ENCODE results near the gene SLFNL1.
A peak's percentile ranks its signal among the peaks of the same experiment; 100 is the strongest.

SLFNL1 gene

DNA sequence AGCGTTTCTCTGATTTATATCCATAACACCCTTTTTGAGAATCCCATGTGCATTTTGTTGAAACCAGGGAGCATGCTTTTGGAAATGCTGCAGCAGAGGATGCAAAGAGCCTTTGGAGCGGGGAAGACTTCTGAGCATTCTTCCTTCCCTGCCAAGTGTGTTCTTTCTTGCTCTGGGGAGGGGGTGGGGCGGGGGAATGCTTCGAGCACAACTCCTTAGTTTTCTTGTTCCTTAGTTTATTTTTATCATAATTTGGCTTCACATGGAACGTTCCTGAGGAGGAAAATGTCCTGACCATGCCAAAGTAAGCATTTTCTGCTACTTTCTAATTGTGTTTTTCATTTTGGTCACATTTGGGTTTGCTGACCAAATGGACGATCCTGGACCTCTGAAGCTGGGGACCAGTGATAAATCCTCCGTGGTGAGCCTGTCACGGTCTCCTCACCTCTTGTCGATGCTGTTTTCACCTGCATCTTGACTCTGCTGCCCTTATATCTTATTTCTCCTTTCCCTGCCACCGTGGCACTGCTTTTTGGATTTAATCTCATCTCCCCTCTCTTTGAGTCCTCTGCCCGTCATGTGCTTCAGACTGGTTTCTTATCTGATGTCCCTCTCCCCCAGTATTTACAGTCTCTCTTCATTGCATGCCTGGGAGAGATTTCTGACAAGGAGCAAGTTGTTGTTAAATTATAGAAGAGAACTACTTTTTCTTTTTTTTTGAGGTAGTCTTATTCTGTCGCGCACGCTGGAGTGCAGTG, 39.7 kb downstream of the SLFNL1 start:
- H3K4me3 ChIP-seq (ENCODE audit: control insufficient read depth, low read depth, low read length), result no peak overlapping the region
- DNase-seq (ENCODE audit: low read depth), result no peak
- TF ChIP-seq, protein P1, sequence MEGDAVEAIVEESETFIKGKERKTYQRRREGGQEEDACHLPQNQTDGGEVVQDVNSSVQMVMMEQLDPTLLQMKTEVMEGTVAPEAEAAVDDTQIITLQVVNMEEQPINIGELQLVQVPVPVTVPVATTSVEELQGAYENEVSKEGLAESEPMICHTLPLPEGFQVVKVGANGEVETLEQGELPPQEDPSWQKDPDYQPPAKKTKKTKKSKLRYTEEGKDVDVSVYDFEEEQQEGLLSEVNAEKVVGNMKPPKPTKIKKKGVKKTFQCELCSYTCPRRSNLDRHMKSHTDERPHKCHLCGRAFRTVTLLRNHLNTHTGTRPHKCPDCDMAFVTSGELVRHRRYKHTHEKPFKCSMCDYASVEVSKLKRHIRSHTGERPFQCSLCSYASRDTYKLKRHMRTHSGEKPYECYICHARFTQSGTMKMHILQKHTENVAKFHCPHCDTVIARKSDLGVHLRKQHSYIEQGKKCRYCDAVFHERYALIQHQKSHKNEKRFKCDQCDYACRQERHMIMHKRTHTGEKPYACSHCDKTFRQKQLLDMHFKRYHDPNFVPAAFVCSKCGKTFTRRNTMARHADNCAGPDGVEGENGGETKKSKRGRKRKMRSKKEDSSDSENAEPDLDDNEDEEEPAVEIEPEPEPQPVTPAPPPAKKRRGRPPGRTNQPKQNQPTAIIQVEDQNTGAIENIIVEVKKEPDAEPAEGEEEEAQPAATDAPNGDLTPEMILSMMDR (IDR thresholded peaks at IDR 0.05; ENCODE audit: control insufficient read depth, insufficient read depth, low read depth, low read length, missing control alignments), result no peak

DNA sequence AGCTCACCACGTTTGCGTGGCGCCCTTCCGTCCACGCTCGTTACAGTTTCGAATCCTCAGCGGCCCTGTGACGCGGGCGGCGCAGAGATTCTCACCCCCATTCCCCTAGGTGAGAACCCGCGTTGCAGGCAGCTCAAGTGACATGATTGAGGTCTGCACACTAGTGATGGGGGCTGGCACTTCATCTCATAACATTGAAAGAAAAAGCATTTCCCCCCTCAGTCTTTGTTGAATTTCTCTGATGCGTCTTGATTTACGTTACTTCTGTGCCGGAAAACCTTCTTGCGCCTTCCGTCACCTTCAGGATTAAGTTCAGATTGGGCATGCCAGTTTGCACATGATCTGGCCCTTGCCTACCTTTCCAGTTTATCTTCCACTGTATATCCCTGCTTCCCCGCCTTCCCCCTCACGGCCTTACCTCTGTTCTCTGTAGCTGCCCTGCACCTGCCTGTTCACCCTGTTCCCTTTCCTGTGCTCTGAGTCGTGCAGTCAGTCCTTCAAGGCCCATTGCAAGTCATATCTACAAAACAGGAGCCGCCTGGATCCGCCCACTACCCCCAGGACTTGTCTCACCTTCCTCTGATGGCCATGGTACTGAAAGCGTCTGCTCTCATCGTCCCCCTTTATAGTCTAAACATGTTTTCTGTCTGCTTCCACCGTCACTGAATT, 40.9 kb downstream of the SLFNL1 start:
- TF ChIP-seq, protein P1 (IDR thresholded peaks at IDR 0.05; ENCODE audit: control insufficient read depth, insufficient read depth, low read depth, low read length, missing control alignments), result no peak
- peak overlapping the region; percentile 76 for H3K4me3 ChIP-seq (ENCODE audit: control insufficient read depth, low read depth, low read length)
- DNase-seq (ENCODE audit: low read depth), result no peak

DNA sequence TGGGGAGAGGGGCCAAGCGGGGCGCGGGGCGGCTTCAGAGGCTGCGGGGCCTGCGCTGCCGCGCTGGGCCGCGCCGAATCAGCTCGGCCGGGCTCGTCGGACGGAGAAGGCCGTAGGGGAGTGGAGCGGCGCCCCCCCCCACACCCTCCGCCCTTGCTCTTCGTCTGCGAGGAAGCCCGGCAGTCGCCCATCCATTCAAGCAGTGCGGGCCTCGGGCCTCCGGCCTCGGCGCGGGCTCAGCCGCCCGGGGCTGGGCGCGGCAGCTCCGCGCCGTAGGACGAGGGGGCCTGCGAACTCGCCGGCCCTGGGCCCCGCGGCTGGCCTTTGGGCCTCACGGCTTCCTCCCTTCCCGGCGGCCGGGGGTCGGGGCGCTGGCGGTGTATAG, 41.5 kb downstream of the SLFNL1 start:
- no peak for DNase-seq (ENCODE audit: low read depth)
- peak overlapping the region; percentile 76 for H3K4me3 ChIP-seq (ENCODE audit: control insufficient read depth, low read depth, low read length)
- TF ChIP-seq, protein P1 (IDR thresholded peaks at IDR 0.05; ENCODE audit: control insufficient read depth, insufficient read depth, low read depth, low read length, missing control alignments), result no peak

DNA sequence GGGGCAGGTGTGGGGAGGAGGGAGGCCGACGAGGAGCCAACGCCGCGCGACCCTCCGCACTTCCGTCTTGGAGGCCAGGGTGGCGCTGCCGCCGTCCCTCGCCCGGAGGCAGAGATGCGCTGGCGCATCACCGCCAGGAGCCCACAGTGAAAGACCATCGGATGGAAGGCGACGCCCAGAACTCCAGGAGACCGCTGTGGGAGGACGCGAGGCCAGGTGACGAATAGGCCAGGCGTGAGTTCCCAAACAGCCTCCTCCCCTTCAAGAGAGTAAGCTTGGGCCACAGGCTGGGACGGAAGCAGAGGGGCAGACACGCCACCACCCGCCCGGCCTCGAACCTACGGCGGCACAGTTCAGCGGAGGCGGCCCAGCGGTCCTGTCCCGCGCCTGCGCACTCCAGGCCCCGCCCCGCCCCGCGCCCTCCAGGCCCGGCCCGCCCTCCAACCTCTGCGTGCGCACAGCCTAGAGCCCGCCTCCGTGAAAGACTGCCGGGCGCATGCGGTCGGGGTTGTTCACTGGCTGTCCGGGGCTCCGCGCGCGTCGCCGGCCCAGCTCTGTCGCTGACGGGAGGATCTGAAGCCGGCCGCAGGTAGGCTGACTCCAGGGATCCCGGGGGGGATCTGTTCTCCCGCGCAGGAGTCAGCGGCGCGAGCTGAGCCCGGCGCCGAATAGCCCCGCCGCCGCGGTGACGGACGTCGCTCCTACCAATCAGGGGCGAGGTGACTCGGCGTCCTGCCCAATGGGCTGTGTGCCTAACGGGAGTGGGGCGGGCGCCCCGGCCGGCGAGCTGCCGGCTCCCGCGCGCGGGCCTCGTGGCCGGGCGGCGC, 42.1 kb downstream of the SLFNL1 start, which contains the start of gene CTPS1:
Gene CTPS1 (plus strand): TSS at position 456 of the 827 bp plus-strand sequence. CDS start 3,595 bp downstream, outside the sequence.
- H3K4me3 ChIP-seq (ENCODE audit: control insufficient read depth, low read depth, low read length), result peak within 1 kb of the TSS; percentile 76
- DNase-seq (ENCODE audit: low read depth), result peak; percentile 64
- TF ChIP-seq, protein P1 (IDR thresholded peaks at IDR 0.05; ENCODE audit: control insufficient read depth, insufficient read depth, low read depth, low read length, missing control alignments), result peak; percentile 20

DNA sequence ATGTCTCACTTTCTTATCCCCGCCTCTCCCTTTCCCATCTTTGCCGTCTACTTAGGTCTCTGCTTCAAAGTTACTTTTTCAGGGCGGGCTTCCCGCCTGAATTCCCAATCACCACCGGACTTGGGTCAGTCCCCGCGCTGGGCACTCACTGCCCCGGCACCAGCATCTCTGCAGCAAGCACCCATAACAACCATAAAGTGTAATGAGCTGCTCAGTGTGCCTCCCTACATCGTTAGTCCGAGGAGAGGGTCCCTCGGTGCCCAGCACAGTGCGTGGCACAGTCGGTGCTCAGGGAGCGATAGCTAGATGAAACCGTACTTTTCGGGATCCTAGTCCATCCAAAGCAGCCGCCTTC, 42.7 kb downstream of the SLFNL1 start:
- no peak for DNase-seq (ENCODE audit: low read depth)
- TF ChIP-seq, protein P1 (IDR thresholded peaks at IDR 0.05; ENCODE audit: control insufficient read depth, insufficient read depth, low read depth, low read length, missing control alignments), result no peak
- peak overlapping the region; percentile 76 for H3K4me3 ChIP-seq (ENCODE audit: control insufficient read depth, low read depth, low read length)

DNA sequence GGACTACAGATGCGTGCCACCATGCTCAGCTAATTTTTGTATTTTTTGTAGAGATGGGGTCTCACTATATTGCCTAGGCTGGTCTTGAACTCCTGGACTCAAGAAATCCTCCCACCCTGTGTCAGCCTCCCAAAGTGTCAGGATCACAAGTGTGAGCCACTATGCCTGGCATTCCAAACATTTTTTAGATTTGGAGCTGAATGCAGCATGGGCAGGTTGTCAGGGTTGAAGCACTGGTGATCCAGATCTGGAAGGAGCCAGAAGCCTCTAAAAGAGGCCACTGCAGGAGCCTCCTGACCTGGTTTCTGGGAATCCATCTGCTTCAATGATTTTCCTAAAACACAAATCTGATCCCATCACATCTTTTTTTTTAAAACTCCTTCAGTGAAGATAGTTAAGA, 43.8 kb downstream of the SLFNL1 start:
- no peak for DNase-seq (ENCODE audit: low read depth)
- TF ChIP-seq, protein P1 (IDR thresholded peaks at IDR 0.05; ENCODE audit: control insufficient read depth, insufficient read depth, low read depth, low read length, missing control alignments), result no peak
- H3K4me3 ChIP-seq (ENCODE audit: control insufficient read depth, low read depth, low read length), result no peak overlapping the region

All from AG09309 (cell line).